Neural progenitor cell (in vitro differentiated cells): ENCODE data around the gene EBP. TPM values are rescaled to one million over a fixed set of nuclear protein-coding genes. Genes with fewer than 3 reads are reported as not detected.
"Not testable (repeated sequence)": the region's sequence is repeated elsewhere in the genome, so short reads cannot be mapped to it uniquely, and the experiment has no call there.

ENCODE experiments used
- DNase-seq: peaks from one replicate; pipeline ENCODE4 v3.0.0-alpha.2; 2016; ENCODE audit warnings: low spot score
- H2AFZ ChIP-seq: fragments of 200-600 bp; sonication (generic); replicated peaks from 2 replicates; pipeline ENCODE4 v1.6.1; 2016; ENCODE audit warnings: antibody characterized with exemption
- H3F3A ChIP-seq: fragments of 200-600 bp; sonication (generic); 2 replicates; pipeline ENCODE4 v1.6.1; 2016; ENCODE audit warnings: antibody characterized with exemption, low read depth
- H3K27ac ChIP-seq: fragments of 200-600 bp; sonication (generic); 2 replicates; pipeline ENCODE4 v1.5.1; 2016; ENCODE audit warnings: mild to moderate bottlenecking
- H3K27me3 ChIP-seq: fragments of 200-600 bp; sonication (generic); 2 replicates; pipeline ENCODE4 v1.6.1; 2016; ENCODE audit warnings: mild to moderate bottlenecking, moderate library complexity
- H3K36me3 ChIP-seq: fragments of 200-600 bp; sonication (generic); 2 replicates; pipeline ENCODE4 v1.5.1; 2016
- H3K4me1 ChIP-seq: fragments of 200-600 bp; sonication (generic); 2 replicates; pipeline ENCODE4 v1.6.1; 2016; ENCODE audit warnings: mixed run types
- H3K4me2 ChIP-seq: fragments of 200-600 bp; sonication (generic); 2 replicates; pipeline ENCODE4 v1.6.1; 2016
- H3K4me3 ChIP-seq: fragments of 200-600 bp; sonication (generic); 2 replicates; pipeline ENCODE4 v1.5.1; 2016
- H3K79me2 ChIP-seq: fragments of 200-600 bp; sonication (generic); 2 replicates; pipeline ENCODE4 v1.6.1; 2016; ENCODE audit warnings: low read depth
- H3K9ac ChIP-seq: fragments of 200-600 bp; sonication (generic); 2 replicates; pipeline ENCODE4 v1.6.1; 2016
- H3K9me3 ChIP-seq: fragments of 200-600 bp; sonication (generic); 2 replicates; pipeline ENCODE4 v1.5.1; 2016; ENCODE audit warnings: low read depth
- H4K20me1 ChIP-seq: fragments of 200-600 bp; sonication (generic); 2 replicates; pipeline ENCODE4 v1.6.1; 2016; ENCODE audit warnings: low read depth
- H3K27ac Mint-ChIP-seq: 3 replicates; pipeline ENCODE4 v1.8.0; 2021; ENCODE audit warnings: mixed read lengths
- H3K27me3 Mint-ChIP-seq: 2 replicates; pipeline ENCODE4 v1.8.0; 2022; ENCODE audit warnings: low read depth, mild to moderate bottlenecking, inconsistent platforms, moderate library complexity, mixed read lengths; ENCODE audit not compliant: insufficient read depth
- H3K36me3 Mint-ChIP-seq: 3 replicates; pipeline ENCODE4 v1.8.0; 2021; ENCODE audit warnings: mixed read lengths
- H3K4me1 Mint-ChIP-seq: 3 replicates; pipeline ENCODE4 v1.8.0; 2021; ENCODE audit warnings: mixed read lengths
- H3K4me3 Mint-ChIP-seq: 3 replicates; pipeline ENCODE4 v1.8.0; 2021; ENCODE audit warnings: mild to moderate bottlenecking, moderate library complexity, mixed read lengths
- H3K9me3 Mint-ChIP-seq: 3 replicates; pipeline ENCODE4 v1.8.0; 2020; ENCODE audit warnings: mixed read lengths
- EZH2 ChIP-seq: fragments of 200-600 bp; sonication (generic); IDR thresholded peaks from 2 replicates; pipeline ENCODE4 v1.6.1; 2017; ENCODE audit warnings: antibody characterized with exemption, mild to moderate bottlenecking, moderate library complexity
- EZH2phosphoT487 ChIP-seq: fragments of 200-600 bp; sonication (generic); IDR thresholded peaks from 2 replicates; pipeline ENCODE4 v1.6.1; 2017; ENCODE audit warnings: antibody characterized with exemption
- total RNA-seq: library from RNA; depleted of rRNA; stranded (reverse); fragments of >200 nt; gene quantifications from 2 replicates; pipeline ENCODE4 v1.2.3, GENCODE V29; 2015; ENCODE audit warnings: low replicate concordance
- TF ChIP-seq, protein P1 (sequence below): fragments of 200-600 bp; sonication (generic); IDR thresholded peaks from 2 replicates; pipeline ENCODE4 v1.5.1; 2017; ENCODE audit warnings: antibody characterized with exemption, mild to moderate bottlenecking

The EBP gene
- total RNA-seq, 1 donor from 2014 or later, result 74.6 TPM

DNA sequence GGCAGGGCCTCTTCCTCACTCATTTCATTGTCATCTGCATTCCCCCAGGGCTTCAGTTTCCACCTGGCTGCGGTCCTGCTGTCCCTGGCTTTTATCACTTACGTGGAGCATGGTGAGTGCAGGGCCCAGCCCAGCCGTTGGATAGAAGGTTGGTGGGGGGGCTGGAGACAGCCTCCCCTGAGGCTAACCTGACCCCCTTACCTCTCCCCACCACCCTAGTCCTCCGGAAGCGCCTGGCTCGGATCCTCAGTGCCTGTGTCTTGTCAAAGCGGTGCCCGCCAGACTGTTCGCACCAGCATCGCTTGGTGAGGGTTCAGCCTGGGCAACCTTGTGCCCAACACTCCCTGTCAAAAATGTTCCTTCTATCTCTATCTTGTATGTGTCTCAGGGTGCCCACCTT, 5.8 kb upstream of the EBP start:
- Mint-ChIP-seq H3K9me3 (peaks cover 22% of the 10 kb centered on the region), H3K36me3 (peaks cover 11% of the 10 kb centered on the region), H3K4me3 (no peak overlapping the region), H3K27me3 (peaks cover 5% of the 10 kb centered on the region), H3K4me1 (peaks cover 7% of the 10 kb centered on the region), H3K27ac (no peak overlapping the region)
- no peaks in the 10 kb centered on the region for H3F3A ChIP-seq
- H3K9me3 ChIP-seq, result no peaks in the 10 kb centered on the region
- no peaks in the 10 kb centered on the region for H3K4me1 ChIP-seq
- no peak overlapping the region for H3K4me2 ChIP-seq
- TF ChIP-seq, protein P1, sequence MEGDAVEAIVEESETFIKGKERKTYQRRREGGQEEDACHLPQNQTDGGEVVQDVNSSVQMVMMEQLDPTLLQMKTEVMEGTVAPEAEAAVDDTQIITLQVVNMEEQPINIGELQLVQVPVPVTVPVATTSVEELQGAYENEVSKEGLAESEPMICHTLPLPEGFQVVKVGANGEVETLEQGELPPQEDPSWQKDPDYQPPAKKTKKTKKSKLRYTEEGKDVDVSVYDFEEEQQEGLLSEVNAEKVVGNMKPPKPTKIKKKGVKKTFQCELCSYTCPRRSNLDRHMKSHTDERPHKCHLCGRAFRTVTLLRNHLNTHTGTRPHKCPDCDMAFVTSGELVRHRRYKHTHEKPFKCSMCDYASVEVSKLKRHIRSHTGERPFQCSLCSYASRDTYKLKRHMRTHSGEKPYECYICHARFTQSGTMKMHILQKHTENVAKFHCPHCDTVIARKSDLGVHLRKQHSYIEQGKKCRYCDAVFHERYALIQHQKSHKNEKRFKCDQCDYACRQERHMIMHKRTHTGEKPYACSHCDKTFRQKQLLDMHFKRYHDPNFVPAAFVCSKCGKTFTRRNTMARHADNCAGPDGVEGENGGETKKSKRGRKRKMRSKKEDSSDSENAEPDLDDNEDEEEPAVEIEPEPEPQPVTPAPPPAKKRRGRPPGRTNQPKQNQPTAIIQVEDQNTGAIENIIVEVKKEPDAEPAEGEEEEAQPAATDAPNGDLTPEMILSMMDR, result no peak
- TF ChIP-seq EZH2phosphoT487 (no peak), EZH2 (no peak)
- H2AFZ ChIP-seq, result no peak overlapping the region
- no peak overlapping the region for H3K27ac ChIP-seq
- no peaks in the 10 kb centered on the region for H3K36me3 ChIP-seq
- H4K20me1 ChIP-seq, result no peaks in the 10 kb centered on the region
- no peak for DNase-seq
- no peak overlapping the region for H3K9ac ChIP-seq
- no peaks in the 10 kb centered on the region for H3K79me2 ChIP-seq
- no peaks in the 10 kb centered on the region for H3K27me3 ChIP-seq
- H3K4me3 ChIP-seq, result no peak overlapping the region

DNA sequence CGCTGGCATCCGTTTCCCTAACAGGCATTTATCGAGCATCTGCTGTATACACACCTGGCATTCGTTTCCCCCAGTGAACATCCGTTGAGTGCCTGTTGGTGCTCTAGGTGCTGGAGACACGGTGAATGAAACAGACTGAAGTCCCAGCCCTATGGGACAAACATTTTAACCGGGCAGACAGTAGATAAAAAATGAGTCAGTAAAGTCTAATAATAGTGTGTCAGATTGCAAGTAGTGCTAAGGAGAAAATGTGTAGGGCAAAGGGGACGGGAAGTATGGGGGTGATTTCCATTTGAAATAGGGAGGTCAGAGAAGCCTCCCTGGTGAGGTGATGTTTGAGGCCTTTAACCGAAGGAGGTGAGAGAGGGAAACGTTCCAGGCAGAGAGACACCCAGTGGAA, 5.3 kb upstream of the EBP start:
- H3K4me3 ChIP-seq, result no peak overlapping the region
- no peaks in the 10 kb centered on the region for H3K36me3 ChIP-seq
- Mint-ChIP-seq H3K4me3 (no peak overlapping the region), H3K9me3 (peaks cover 23% of the 10 kb centered on the region), H3K36me3 (peaks cover 11% of the 10 kb centered on the region), H3K27ac (no peak overlapping the region), H3K4me1 (peaks cover 12% of the 10 kb centered on the region), H3K27me3 (peaks cover 5% of the 10 kb centered on the region)
- H3K4me2 ChIP-seq, result no peak overlapping the region
- no peak overlapping the region for H3K9ac ChIP-seq
- H3K27ac ChIP-seq, result no peak overlapping the region
- no peaks in the 10 kb centered on the region for H4K20me1 ChIP-seq
- H3K27me3 ChIP-seq, result no peaks in the 10 kb centered on the region
- TF ChIP-seq EZH2phosphoT487, result no peak
- H3K4me1 ChIP-seq, result no peaks in the 10 kb centered on the region
- H3K9me3 ChIP-seq, result no peaks in the 10 kb centered on the region
- no peak overlapping the region for H2AFZ ChIP-seq
- H3F3A ChIP-seq, result peaks cover 4% of the 10 kb centered on the region
- H3K79me2 ChIP-seq, result no peaks in the 10 kb centered on the region
- DNase-seq, result no peak

DNA sequence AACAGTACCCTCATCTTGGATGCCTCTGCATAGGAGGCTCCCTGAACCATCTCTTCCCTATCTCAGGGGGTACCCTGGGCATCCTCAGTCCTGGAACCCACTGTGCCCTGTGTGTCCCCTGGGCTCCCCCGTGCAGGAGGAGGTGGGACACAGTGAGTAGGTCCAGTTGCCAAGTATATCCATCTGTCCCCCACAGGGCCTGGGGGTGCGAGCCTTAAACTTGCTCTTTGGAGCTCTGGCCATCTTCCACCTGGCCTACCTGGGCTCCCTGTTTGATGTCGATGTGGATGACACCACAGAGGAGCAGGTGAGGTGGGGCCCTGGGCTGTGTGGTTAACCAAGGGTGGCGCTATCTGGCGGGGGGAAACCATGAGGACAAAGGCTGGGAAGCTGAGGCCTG, 4.6 kb upstream of the EBP start:
- H3K9me3 ChIP-seq, result no peaks in the 10 kb centered on the region
- H3K4me1 Mint-ChIP-seq, result peaks cover 12% of the 10 kb centered on the region
- peaks cover 21% of the 10 kb centered on the region for H3K9me3 Mint-ChIP-seq
- no peak overlapping the region for H3K9ac ChIP-seq
- H3K27ac ChIP-seq, result no peak overlapping the region
- no peaks in the 10 kb centered on the region for H3K27me3 ChIP-seq
- peaks cover 10% of the 10 kb centered on the region for H3K36me3 Mint-ChIP-seq
- no peaks in the 10 kb centered on the region for H4K20me1 ChIP-seq
- H3F3A ChIP-seq, result peaks cover 5% of the 10 kb centered on the region
- no peak overlapping the region for H2AFZ ChIP-seq
- peaks cover under 1% of the 10 kb centered on the region for H3K79me2 ChIP-seq
- no peak overlapping the region for H3K27ac Mint-ChIP-seq
- H3K27me3 Mint-ChIP-seq, result peaks cover 7% of the 10 kb centered on the region
- H3K4me2 ChIP-seq, result no peak overlapping the region
- H3K4me3 Mint-ChIP-seq, result no peak overlapping the region
- DNase-seq, result no peak
- H3K4me3 ChIP-seq, result no peak overlapping the region
- no peaks in the 10 kb centered on the region for H3K36me3 ChIP-seq
- no peaks in the 10 kb centered on the region for H3K4me1 ChIP-seq
- TF ChIP-seq EZH2 (no peak), EZH2phosphoT487 (no peak)
- TF ChIP-seq, protein P1, result no peak

DNA sequence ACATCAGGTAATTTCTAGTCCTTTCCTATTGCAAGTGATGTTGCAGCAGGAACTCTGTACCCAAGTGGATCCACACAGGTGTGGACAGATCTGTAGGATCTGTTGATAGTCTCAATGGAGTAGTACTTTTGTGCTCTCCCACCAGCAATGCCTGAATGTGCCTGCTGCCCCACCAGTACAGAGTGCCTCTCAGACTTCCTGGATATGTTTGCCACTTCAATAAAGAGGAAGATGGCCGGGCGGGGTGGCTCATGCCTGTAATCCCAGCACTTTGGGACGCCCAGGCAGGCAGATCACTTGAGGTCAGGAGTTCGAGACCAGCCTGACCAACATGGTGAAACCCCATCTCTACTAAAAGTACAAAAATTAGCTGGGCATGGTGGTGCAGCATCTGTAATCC, 2.1 kb upstream of the EBP start:
- not testable (repeated sequence) for DNase-seq, H3K27ac Mint-ChIP-seq, H3K27ac ChIP-seq, H3K4me3 ChIP-seq, H3K9ac ChIP-seq, H3F3A ChIP-seq, H2AFZ ChIP-seq, H3K27me3 Mint-ChIP-seq, H3K4me1 ChIP-seq, H3K4me3 Mint-ChIP-seq, H3K27me3 ChIP-seq, H4K20me1 ChIP-seq, H3K4me2 ChIP-seq, H3K9me3 ChIP-seq, H3K36me3 ChIP-seq
- Mint-ChIP-seq H3K4me1 (peaks cover 12% of the 10 kb centered on the region), H3K9me3 (peaks cover 16% of the 10 kb centered on the region), H3K36me3 (peaks cover 10% of the 10 kb centered on the region)
- peaks cover 26% of the 10 kb centered on the region for H3K79me2 ChIP-seq
